ENCODE results near the gene PTPA. TPM values are rescaled to one million over a fixed set of nuclear protein-coding genes. Genes with fewer than 3 reads are reported as not detected.

Gene PTPA
- total and polyA plus RNA-seq, 2 of the 4 experiments (the other 2 are of a cell fraction) = 124 to 149 TPM

DNA sequence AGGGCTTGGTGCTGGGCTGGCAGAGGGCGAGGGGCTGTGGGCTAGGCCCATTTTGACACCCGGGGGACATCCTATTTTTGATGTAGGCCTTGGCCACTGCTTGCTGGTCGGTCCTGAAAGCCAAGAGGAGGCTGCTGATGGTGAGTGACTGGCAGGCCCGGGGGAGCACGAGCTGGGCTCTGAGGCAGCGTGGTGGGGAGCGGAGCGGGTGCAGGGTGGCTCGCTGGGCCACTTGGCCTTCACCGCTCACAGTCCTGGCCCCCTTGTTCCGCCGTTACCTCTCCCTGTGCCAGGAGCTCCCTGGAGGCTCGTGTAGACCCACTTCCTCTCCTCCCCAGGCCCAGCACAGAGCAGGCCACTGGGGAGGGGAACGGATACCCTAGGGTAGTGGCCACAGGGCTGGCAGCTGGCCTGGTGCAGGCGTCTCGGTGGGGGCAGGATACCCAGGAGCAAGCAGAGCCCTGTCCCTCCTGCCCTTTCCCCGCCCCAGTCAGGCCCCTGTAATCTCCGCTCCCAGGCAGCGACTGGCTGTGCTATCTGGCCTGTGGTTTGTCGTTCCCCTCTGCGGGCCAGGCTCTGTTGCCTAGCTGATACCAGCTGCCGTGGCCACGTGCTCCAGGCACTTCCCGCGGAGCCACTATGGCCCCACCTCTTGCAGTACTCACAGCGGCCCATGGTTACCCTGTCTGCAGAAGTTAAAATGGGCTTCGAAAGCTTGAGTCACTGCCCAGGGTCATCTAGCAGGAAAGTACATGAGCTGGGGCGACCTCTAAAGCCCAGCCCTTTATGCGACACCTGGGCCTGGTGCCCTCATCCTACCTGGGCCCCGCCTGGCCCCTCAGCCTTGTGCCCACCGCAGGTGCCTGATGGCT, 42.0 kb upstream of the PTPA start:
- H3K18ac ChIP-seq (ENCODE audit: low read depth, low read length) = no peak overlapping the region
- DNase-seq = no peak
- in situ Hi-C loops (cut with MboI; ENCODE audit: low sequenced_read_pairs) (no loop called here), intact Hi-C loops (cut with micrococcal nuclease) (no loop called here), dilution Hi-C loops (cut with HindIII; ENCODE audit: low sequenced_read_pairs, unreplicated experiment) (no loop called here)
- no peak overlapping the region for H3K56ac ChIP-seq (ENCODE audit: extremely low read depth, insufficient read depth, low read length)
- H2AFZ ChIP-seq (replicated peaks; ENCODE audit: low read length, poor library complexity) = no peak overlapping the region
- no peak overlapping the region for H3K14ac ChIP-seq (replicated peaks; ENCODE audit: low read depth, low read length)
- no peak for ATAC-seq (ENCODE audit: low read depth)
- no peak overlapping the region for H3K9ac ChIP-seq (ENCODE audit: low read depth, low read length)
- H4K20me1 ChIP-seq (ENCODE audit: insufficient read depth, low read length) = no peaks in the 10 kb centered on the region
- H2BK120ac ChIP-seq (ENCODE audit: low read depth, low read length) = no peak overlapping the region
- no peak overlapping the region for H4K8ac ChIP-seq (ENCODE audit: low read depth in 2 of 2, low read length in 2 of 2)
- H3K4me2 ChIP-seq (ENCODE audit: low read depth, low read length) = no peak overlapping the region
- CTCF ChIA-PET = no interaction called here
- H3K4me1 ChIP-seq (ENCODE audit: control insufficient read depth, insufficient read depth, low read length) = no peaks in the 10 kb centered on the region
- H3K27me3 ChIP-seq (ENCODE audit: control insufficient read depth, insufficient read depth, low read length) = no peaks in the 10 kb centered on the region
- no peak overlapping the region for H2BK20ac ChIP-seq (ENCODE audit: low read depth, low read length)
- H3K23ac ChIP-seq (ENCODE audit: low read depth, low read length) = no peak overlapping the region
- TF ChIP-seq, protein P1, sequence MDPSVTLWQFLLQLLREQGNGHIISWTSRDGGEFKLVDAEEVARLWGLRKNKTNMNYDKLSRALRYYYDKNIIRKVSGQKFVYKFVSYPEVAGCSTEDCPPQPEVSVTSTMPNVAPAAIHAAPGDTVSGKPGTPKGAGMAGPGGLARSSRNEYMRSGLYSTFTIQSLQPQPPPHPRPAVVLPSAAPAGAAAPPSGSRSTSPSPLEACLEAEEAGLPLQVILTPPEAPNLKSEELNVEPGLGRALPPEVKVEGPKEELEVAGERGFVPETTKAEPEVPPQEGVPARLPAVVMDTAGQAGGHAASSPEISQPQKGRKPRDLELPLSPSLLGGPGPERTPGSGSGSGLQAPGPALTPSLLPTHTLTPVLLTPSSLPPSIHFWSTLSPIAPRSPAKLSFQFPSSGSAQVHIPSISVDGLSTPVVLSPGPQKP (IDR thresholded peaks at IDR 0.05; ENCODE audit: borderline replicate concordance, low read depth, low read length) = no peak
- TF ChIP-seq POLR2A (IDR thresholded peaks at IDR 0.05; ENCODE audit: low read depth, low read length) (no peak), FOS (IDR thresholded peaks at IDR 0.05; ENCODE audit: low read depth, low read length) (no peak), RCOR1 (IDR thresholded peaks at IDR 0.05; ENCODE audit: insufficient replicate concordance, low read length) (no peak), CEBPB (IDR thresholded peaks at IDR 0.05; ENCODE audit: low read depth, low read length) (no peak), MXI1 (IDR thresholded peaks at IDR 0.05; ENCODE audit: borderline replicate concordance, low read depth, low read length) (no peak), RFX5 (IDR thresholded peaks at IDR 0.05; ENCODE audit: low read depth, low read length) (no peak), BHLHE40 (IDR thresholded peaks at IDR 0.05; ENCODE audit: low read depth, low read length) (no peak), MAFK (IDR thresholded peaks at IDR 0.05; ENCODE audit: low read depth, low read length) (no peak), NFE2L2 (IDR thresholded peaks at IDR 0.05; ENCODE audit: low read depth, low read length) (no peak), SMC3 (IDR thresholded peaks at IDR 0.05; ENCODE audit: low read depth, low read length) (no peak), CHD1 (IDR thresholded peaks at IDR 0.05; ENCODE audit: low read depth, low read length) (no peak)
- TF ChIP-seq, protein P2, sequence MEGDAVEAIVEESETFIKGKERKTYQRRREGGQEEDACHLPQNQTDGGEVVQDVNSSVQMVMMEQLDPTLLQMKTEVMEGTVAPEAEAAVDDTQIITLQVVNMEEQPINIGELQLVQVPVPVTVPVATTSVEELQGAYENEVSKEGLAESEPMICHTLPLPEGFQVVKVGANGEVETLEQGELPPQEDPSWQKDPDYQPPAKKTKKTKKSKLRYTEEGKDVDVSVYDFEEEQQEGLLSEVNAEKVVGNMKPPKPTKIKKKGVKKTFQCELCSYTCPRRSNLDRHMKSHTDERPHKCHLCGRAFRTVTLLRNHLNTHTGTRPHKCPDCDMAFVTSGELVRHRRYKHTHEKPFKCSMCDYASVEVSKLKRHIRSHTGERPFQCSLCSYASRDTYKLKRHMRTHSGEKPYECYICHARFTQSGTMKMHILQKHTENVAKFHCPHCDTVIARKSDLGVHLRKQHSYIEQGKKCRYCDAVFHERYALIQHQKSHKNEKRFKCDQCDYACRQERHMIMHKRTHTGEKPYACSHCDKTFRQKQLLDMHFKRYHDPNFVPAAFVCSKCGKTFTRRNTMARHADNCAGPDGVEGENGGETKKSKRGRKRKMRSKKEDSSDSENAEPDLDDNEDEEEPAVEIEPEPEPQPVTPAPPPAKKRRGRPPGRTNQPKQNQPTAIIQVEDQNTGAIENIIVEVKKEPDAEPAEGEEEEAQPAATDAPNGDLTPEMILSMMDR (conservative IDR thresholded peaks at IDR 0.05; ENCODE audit: low read depth, low read length) = no peak
- TF ChIP-seq, protein P3, sequence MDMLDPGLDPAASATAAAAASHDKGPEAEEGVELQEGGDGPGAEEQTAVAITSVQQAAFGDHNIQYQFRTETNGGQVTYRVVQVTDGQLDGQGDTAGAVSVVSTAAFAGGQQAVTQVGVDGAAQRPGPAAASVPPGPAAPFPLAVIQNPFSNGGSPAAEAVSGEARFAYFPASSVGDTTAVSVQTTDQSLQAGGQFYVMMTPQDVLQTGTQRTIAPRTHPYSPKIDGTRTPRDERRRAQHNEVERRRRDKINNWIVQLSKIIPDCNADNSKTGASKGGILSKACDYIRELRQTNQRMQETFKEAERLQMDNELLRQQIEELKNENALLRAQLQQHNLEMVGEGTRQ (IDR thresholded peaks at IDR 0.05; ENCODE audit: low read depth, low read length) = no peak
- no peak overlapping the region for H4K91ac ChIP-seq (ENCODE audit: insufficient read depth, low read depth, low read length)
- peaks cover 26% of the 10 kb centered on the region for H3K36me3 ChIP-seq (ENCODE audit: control insufficient read depth, insufficient read depth, low read length)
- no peak overlapping the region for H2BK5ac ChIP-seq (ENCODE audit: low read depth, low read length, poor library complexity, severe bottlenecking)
- H3K9me1 ChIP-seq (ENCODE audit: insufficient read depth, low read length) = 0 out of 2 replicates have a peak, but pooled peaks cover 4% of the 10 kb centered on the region
- H2AK5ac ChIP-seq (ENCODE audit: low read depth, low read length) = no peak overlapping the region
- no TSS peak for BruUV-seq (replicated peaks)
- no peak overlapping the region for H3K27ac ChIP-seq (ENCODE audit: insufficient read depth, low read length)
- H2BK15ac ChIP-seq (ENCODE audit: low read depth, low read length) = no peak overlapping the region
- no peaks in the 10 kb centered on the region for H3K79me1 ChIP-seq (ENCODE audit: low read depth in 1 of 2, low read length in 2 of 2)
- H4K5ac ChIP-seq (ENCODE audit: low read depth, low read length) = no peak overlapping the region
- H3K4ac ChIP-seq (ENCODE audit: low read depth, low read length) = no peak overlapping the region
- WGBS, 2 experiments (ENCODE audit: extremely low coverage in 2 of 2, insufficient read length in 1 of 2) = 85% methylated on average over 17 of the region's 31 CpGs; no CpG with 5 or more reads in 1 of the 2 experiments
- H2AK9ac ChIP-seq (replicated peaks; ENCODE audit: low read depth, low read length, poor library complexity) = no peak overlapping the region
- POLR2A ChIA-PET (ENCODE audit: unreplicated experiment) = no interaction called here
- no peak overlapping the region for H3K4me3 ChIP-seq (ENCODE audit: insufficient read depth, low read depth, low read length)
- H3K9me3 ChIP-seq (ENCODE audit: control insufficient read depth, insufficient read depth, low read length) = no peaks in the 10 kb centered on the region

All from IMR-90 (cell line).